HEK293 (cell line): Measurements from ENCODE around the gene JOSD2.
A peak's percentile ranks its signal among the peaks of the same experiment; 100 is the strongest.

Experiments used
- GLIS2 ChIP-seq: fragments of 450-650 bp; formaldehyde crosslinking; IDR thresholded peaks from 2 replicates; pipeline ENCODE4 v1.5.1; 2016; ENCODE audit warnings: missing biosample characterization, missing genetic modification characterization
- KLF10 ChIP-seq: fragments of 450-650 bp; IDR thresholded peaks from 2 replicates; pipeline ENCODE4 v1.5.1; 2018; ENCODE audit warnings: missing biosample characterization, mild to moderate bottlenecking, missing genetic modification characterization
- KLF7 ChIP-seq: fragments of 450-650 bp; formaldehyde crosslinking; IDR thresholded peaks from 2 replicates; pipeline ENCODE4 v1.5.1; 2016; ENCODE audit warnings: missing biosample characterization, missing genetic modification characterization, borderline replicate concordance
- RBAK ChIP-seq: fragments of 450-650 bp; formaldehyde crosslinking; IDR thresholded peaks from 2 replicates; pipeline ENCODE4 v1.5.1; 2016; ENCODE audit warnings: missing biosample characterization, missing genetic modification characterization
- REST ChIP-seq: fragments of 450-650 bp; formaldehyde crosslinking; IDR thresholded peaks from 2 replicates; pipeline ENCODE4 v1.5.1; 2016; ENCODE audit warnings: missing biosample characterization, missing genetic modification characterization
- SCRT2 ChIP-seq: fragments of 450-650 bp; formaldehyde crosslinking; IDR thresholded peaks from 2 replicates; pipeline ENCODE4 v1.5.1; 2016; ENCODE audit warnings: missing biosample characterization, missing genetic modification characterization
- ZBTB17 ChIP-seq: fragments of 450-650 bp; formaldehyde crosslinking; IDR thresholded peaks from 2 replicates; pipeline ENCODE4 v1.5.1; 2016; ENCODE audit warnings: missing biosample characterization, missing genetic modification characterization
- ZBTB44 ChIP-seq: fragments of 450-650 bp; IDR thresholded peaks from 2 replicates; pipeline ENCODE4 v1.5.1; 2018; ENCODE audit warnings: missing biosample characterization, mild to moderate bottlenecking, missing genetic modification characterization
- ZEB2 ChIP-seq: fragments of 450-650 bp; formaldehyde crosslinking; IDR thresholded peaks from 2 replicates; pipeline ENCODE4 v1.5.1; 2016; ENCODE audit warnings: missing biosample characterization, missing genetic modification characterization
- ZNF148 ChIP-seq: fragments of 450-650 bp; formaldehyde crosslinking; IDR thresholded peaks from 2 replicates; pipeline ENCODE4 v1.5.0; 2017; ENCODE audit warnings: missing biosample characterization, missing genetic modification characterization, borderline replicate concordance
- ZNF350 ChIP-seq: fragments of 450-650 bp; formaldehyde crosslinking; IDR thresholded peaks from 2 replicates; pipeline ENCODE4 v1.5.0; 2017; ENCODE audit warnings: missing biosample characterization, mild to moderate bottlenecking, missing genetic modification characterization
- ZNF362 ChIP-seq: fragments of 450-650 bp; formaldehyde crosslinking; IDR thresholded peaks from 2 replicates; pipeline ENCODE4 v1.5.1; 2016; ENCODE audit warnings: missing biosample characterization, missing genetic modification characterization
- ZNF433 ChIP-seq: fragments of 450-650 bp; formaldehyde crosslinking; IDR thresholded peaks from 2 replicates; pipeline ENCODE4 v1.5.1; 2016; ENCODE audit warnings: missing biosample characterization, missing genetic modification characterization, low read depth
- ZNF518A ChIP-seq: fragments of 450-650 bp; formaldehyde crosslinking; conservative IDR thresholded peaks from 2 replicates; pipeline ENCODE4 v1.5.1; 2016; ENCODE audit warnings: low read depth, missing biosample characterization, missing genetic modification characterization
- ZNF521 ChIP-seq: fragments of 450-650 bp; formaldehyde crosslinking; IDR thresholded peaks from 2 replicates; pipeline ENCODE4 v1.5.1; 2017; ENCODE audit warnings: missing biosample characterization, mild to moderate bottlenecking, missing genetic modification characterization
- ZNF544 ChIP-seq: fragments of 450-650 bp; formaldehyde crosslinking; IDR thresholded peaks from 2 replicates; pipeline ENCODE4 v1.5.0; 2017; ENCODE audit warnings: missing biosample characterization, missing genetic modification characterization
- ZNF549 ChIP-seq: fragments of 450-650 bp; IDR thresholded peaks from 2 replicates; pipeline ENCODE4 v1.5.1; 2018; ENCODE audit warnings: missing biosample characterization, missing genetic modification characterization, mild to moderate bottlenecking, inconsistent platforms, moderate library complexity
- ZNF571 ChIP-seq: fragments of 450-650 bp; formaldehyde crosslinking; IDR thresholded peaks from 2 replicates; pipeline ENCODE4 v1.5.0; 2017; ENCODE audit warnings: missing biosample characterization, missing genetic modification characterization
- ZNF621 ChIP-seq: fragments of 450-650 bp; formaldehyde crosslinking; IDR thresholded peaks from 2 replicates; pipeline ENCODE4 v1.5.1; 2017; ENCODE audit warnings: missing biosample characterization, missing genetic modification characterization
- ZNF776 ChIP-seq: fragments of 450-650 bp; formaldehyde crosslinking; IDR thresholded peaks from 2 replicates; pipeline ENCODE4 v1.5.0; 2017; ENCODE audit warnings: missing biosample characterization, missing genetic modification characterization, borderline replicate concordance
- ZNF785 ChIP-seq: fragments of 450-650 bp; formaldehyde crosslinking; IDR thresholded peaks from 2 replicates; pipeline ENCODE4 v1.5.1; 2016; ENCODE audit warnings: missing biosample characterization, missing genetic modification characterization
- ZNF792 ChIP-seq: fragments of 450-650 bp; formaldehyde crosslinking; IDR thresholded peaks from 2 replicates; pipeline ENCODE4 v1.5.1; 2016; ENCODE audit warnings: missing biosample characterization, missing genetic modification characterization
- ZSCAN18 ChIP-seq: fragments of 450-650 bp; formaldehyde crosslinking; IDR thresholded peaks from 2 replicates; pipeline ENCODE4 v1.5.1; 2016; ENCODE audit warnings: missing biosample characterization, missing genetic modification characterization

JOSD2 gene

GRCh38 chr19:50556282-50557008 lies 45.5 kb upstream of the JOSD2 start (continued):
- TF ChIP-seq ZNF148 (no peak), ZNF433 (tag by site-specific recombination) (no peak), REST (tag by site-specific recombination) (no peak), ZNF544 (tag by site-specific recombination) (no peak), ZNF571 (tag by site-specific recombination) (no peak), ZNF785 (tag by site-specific recombination) (no peak), ZNF776 (tag by site-specific recombination) (no peak), KLF7 (no peak), ZNF518A (tag by site-specific recombination) (no peak), KLF10 (tag by site-specific recombination) (no peak), ZNF549 (no peak), ZBTB17 (peak; percentile 42), RBAK (tag by site-specific recombination) (no peak), ZEB2 (tag by site-specific recombination) (no peak), ZNF362 (tag by site-specific recombination) (no peak), ZNF621 (tag by site-specific recombination) (no peak), GLIS2 (tag by site-specific recombination) (peak; percentile 74), ZNF521 (tag by site-specific recombination) (no peak), ZNF792 (tag by site-specific recombination) (no peak), ZBTB44 (tag by site-specific recombination) (no peak), ZNF350 (tag by site-specific recombination) (no peak), SCRT2 (tag by site-specific recombination) (peak; percentile 94), ZSCAN18 (tag by site-specific recombination) (no peak)
